22Rv1 (cell line): ENCODE measurements around the gene ITGB1.

Source experiments
- CTCF ChIP-seq: fragments of 450-650 bp; IDR thresholded peaks from 2 replicates; pipeline ENCODE4 v1.5.1; 2017; ENCODE audit warnings: mild to moderate bottlenecking
- ZFX ChIP-seq: fragments of 450-650 bp; IDR thresholded peaks from 2 replicates; pipeline ENCODE4 v1.6.1; 2017; ENCODE audit warnings: antibody characterized with exemption, borderline replicate concordance

DNA sequence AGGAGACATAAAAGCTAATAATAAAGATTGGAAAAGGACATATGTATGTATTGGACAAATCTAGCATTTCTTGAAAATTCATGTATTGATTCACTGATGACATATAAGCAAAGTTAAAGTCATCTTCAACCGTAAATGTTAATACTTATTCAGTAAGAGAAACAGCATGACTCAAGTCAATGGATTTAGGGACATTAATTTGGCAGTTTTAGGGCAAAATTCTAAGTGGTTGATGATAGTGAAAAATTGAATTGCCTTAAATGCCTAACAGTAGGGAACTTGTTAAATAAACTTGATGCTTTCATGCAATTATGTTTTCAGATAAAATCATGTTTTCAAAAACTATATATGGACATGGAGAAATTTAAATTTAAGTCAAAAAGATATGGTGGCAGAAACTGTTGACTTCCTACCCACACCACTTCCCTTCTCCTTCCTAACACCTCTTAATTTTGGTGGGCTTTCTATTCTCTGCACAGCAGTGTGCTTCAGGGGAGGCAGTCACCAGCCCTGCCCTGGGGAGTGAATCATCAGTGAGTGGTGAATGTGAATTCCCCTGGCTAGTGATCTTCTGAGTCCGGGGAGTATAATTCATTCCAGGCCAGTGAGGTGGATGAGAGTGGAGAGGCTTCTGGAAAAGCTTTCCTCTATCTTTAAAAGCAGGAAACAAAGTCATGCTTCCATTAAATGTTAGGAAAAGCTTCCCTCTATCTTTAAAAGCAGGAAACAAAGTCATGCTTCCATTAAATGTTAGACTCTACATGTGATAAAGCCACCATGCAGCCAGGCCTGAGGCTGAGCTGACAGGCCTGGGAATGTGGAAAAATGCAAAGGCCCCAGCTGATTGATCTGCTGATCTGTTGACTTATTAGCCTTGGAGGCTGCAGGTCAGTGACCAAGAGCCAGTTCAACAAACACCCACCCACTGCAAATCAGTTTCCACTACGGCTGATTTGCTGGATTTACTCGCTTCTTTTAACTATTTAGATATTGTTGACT is 25.2 kb upstream of the ITGB1 start:
- no peak for TF ChIP-seq CTCF
- no peak for TF ChIP-seq ZFX
